Activated naive CD4-positive, alpha-beta T cell treated with anti-CD3 and anti-CD28 coated beads, Interleukin-2, amount 50 U/mL, for 72 hours (primary cell): ENCODE data around the gene CST6. TPM values are rescaled to one million over a fixed set of nuclear protein-coding genes. Genes with fewer than 3 reads are reported as not detected.
"Not testable (repeated sequence)": the region's sequence is repeated elsewhere in the genome, so short reads cannot be mapped to it uniquely, and the experiment has no call there.

ENCODE experiments used
- ATAC-seq, 2 donors: fragments of 150-1000 bp; cut with Tn5 transposase; 2 replicates each; pipeline ENCODE4 v1.10.0; 2021; ENCODE audit warnings: mild to moderate bottlenecking in 2 of 2, moderate library complexity in 2 of 2
- DNase-seq, 2 donors: peaks; one replicate each; pipeline ENCODE4 v3.0.0; 2021 to 2022; ENCODE audit warnings: low spot score in 2 of 2
- H3K27ac Mint-ChIP-seq, 2 donors: one replicate each; pipeline ENCODE4 v1.8.0; 2022; ENCODE audit warnings: mild to moderate bottlenecking in 2 of 2, mixed read lengths in 2 of 2
- H3K36me3 Mint-ChIP-seq, 2 donors: one replicate each; pipeline ENCODE4 v1.8.0; 2022; ENCODE audit warnings: mixed read lengths in 2 of 2
- H3K9me3 Mint-ChIP-seq, 2 donors: one replicate each; pipeline ENCODE4 v1.8.0; 2022; ENCODE audit warnings: mixed read lengths in 2 of 2
- total RNA-seq, 2 donors: library from RNA; stranded (reverse); gene quantifications; one replicate each; pipeline ENCODE4 v1.2.3, GENCODE V29; 2022

The CST6 gene
- total RNA-seq, 2 donors from 2014 or later = 0.43 TPM; not detected in 1

GRCh38 chr11:66008095-66008467, 3.7 kb upstream of the CST6 start:
- no peaks in the 10 kb centered on the region for H3K9me3 Mint-ChIP-seq
- peaks cover 5 to 8% of the 10 kb centered on the region in 2 donors for H3K36me3 Mint-ChIP-seq
- no peak for ATAC-seq
- no peak for DNase-seq
- H3K27ac Mint-ChIP-seq = no peak overlapping the region

GRCh38 chr11:66008468-66009101, 3.2 kb upstream of the CST6 start:
- DNase-seq (no peak), ATAC-seq (no peak)
- no peak overlapping the region for H3K27ac Mint-ChIP-seq
- H3K36me3 Mint-ChIP-seq = peaks cover under 1 to 6% of the 10 kb centered on the region in 2 donors
- no peaks in the 10 kb centered on the region for H3K9me3 Mint-ChIP-seq

GRCh38 chr11:66010036-66010435, 1.8 kb upstream of the CST6 start:
- H3K9me3 Mint-ChIP-seq, H3K36me3 Mint-ChIP-seq, H3K27ac Mint-ChIP-seq, ATAC-seq, DNase-seq: not testable (repeated sequence)

GRCh38 chr11:66011239-66011784, 496 bp upstream of the CST6 start:
- DNase-seq (no peak), ATAC-seq (no peak)
- H3K27ac Mint-ChIP-seq = no peak overlapping the region
- H3K9me3 Mint-ChIP-seq = no peaks in the 10 kb centered on the region
- H3K36me3 Mint-ChIP-seq = no peaks in the 10 kb centered on the region

- no peaks in the 10 kb centered on the region for H3K9me3 Mint-ChIP-seq
- no peak overlapping the region for H3K27ac Mint-ChIP-seq
- DNase-seq = no peak
- no peak for ATAC-seq
- no peaks in the 10 kb centered on the region for H3K36me3 Mint-ChIP-seq
These were observed 650 bp downstream of the CST6 start for GRCh38 chr11:66012371-66012945.

- H3K9me3 Mint-ChIP-seq = no peaks in the 10 kb centered on the region
- no peak overlapping the region for H3K27ac Mint-ChIP-seq
These were observed 1.3 kb downstream of the CST6 start for GRCh38 chr11:66012946-66013761.

GRCh38 chr11:66013762-66014100, 1.9 kb downstream of the CST6 start:
- no peaks in the 10 kb centered on the region for H3K9me3 Mint-ChIP-seq
- DNase-seq (no peak), ATAC-seq (no peak)
- H3K27ac Mint-ChIP-seq = no peak overlapping the region
- no peaks in the 10 kb centered on the region for H3K36me3 Mint-ChIP-seq

More at GRCh38 chr11:66012946-66013761, 1.3 kb downstream of the CST6 start:
- no peaks in the 10 kb centered on the region for H3K36me3 Mint-ChIP-seq
- ATAC-seq (no peak), DNase-seq (no peak)

GRCh38 chr11:66014804-66015453, 3.1 kb downstream of the CST6 start:
- ATAC-seq = no peak
- no peak for DNase-seq
- no peaks in the 10 kb centered on the region for H3K9me3 Mint-ChIP-seq
- H3K27ac Mint-ChIP-seq = no peak overlapping the region
- H3K36me3 Mint-ChIP-seq = no peaks in the 10 kb centered on the region

- Mint-ChIP-seq H3K9me3 (no peaks in the 10 kb centered on the region), H3K36me3 (no peaks in the 10 kb centered on the region), H3K27ac (no peak overlapping the region)
- no peak for DNase-seq
- no peak for ATAC-seq
These were observed 3.7 kb downstream of the CST6 start for GRCh38 chr11:66015454-66015881.

- DNase-seq (no peak), ATAC-seq (no peak)
- H3K27ac Mint-ChIP-seq = no peak overlapping the region
- H3K9me3 Mint-ChIP-seq = no peaks in the 10 kb centered on the region
- H3K36me3 Mint-ChIP-seq = no peaks in the 10 kb centered on the region
These were observed 4.4 kb downstream of the CST6 start for GRCh38 chr11:66015936-66016792.

GRCh38 chr11:66016793-66017177, 5.0 kb downstream of the CST6 start:
- Mint-ChIP-seq H3K27ac (no peak overlapping the region), H3K9me3 (no peaks in the 10 kb centered on the region), H3K36me3 (no peaks in the 10 kb centered on the region)
- ATAC-seq (no peak), DNase-seq (no peak)

GRCh38 chr11:66017321-66017720, 5.5 kb downstream of the CST6 start:
- H3K36me3 Mint-ChIP-seq = no peaks in the 10 kb centered on the region
- ATAC-seq (no peak), DNase-seq (no peak)
- no peaks in the 10 kb centered on the region for H3K9me3 Mint-ChIP-seq
- H3K27ac Mint-ChIP-seq = no peak overlapping the region

- DNase-seq = no peak
- no peak for ATAC-seq
- Mint-ChIP-seq H3K27ac (peak overlapping the region in 1 of 2 donors; percentile 67), H3K36me3 (no peaks in the 10 kb centered on the region), H3K9me3 (no peaks in the 10 kb centered on the region)
These were observed 8.4 kb downstream of the CST6 start for GRCh38 chr11:66020212-66020611.

- Mint-ChIP-seq H3K27ac (peak overlapping the region in 1 of 2 donors; percentile 67), H3K36me3 (no peaks in the 10 kb centered on the region), H3K9me3 (no peaks in the 10 kb centered on the region)
- ATAC-seq (peak in 1 of 2 donors; percentile 74), DNase-seq (no peak)
These were observed 9.0 kb downstream of the CST6 start for GRCh38 chr11:66020618-66021357.

GRCh38 chr11:66022401-66023185, 10.8 kb downstream of the CST6 start:
- Mint-ChIP-seq H3K27ac (no peak overlapping the region), H3K36me3 (no peaks in the 10 kb centered on the region), H3K9me3 (no peaks in the 10 kb centered on the region)
- ATAC-seq (peak; percentile 86 to 92), DNase-seq (peak; percentile 81 to 95)
